PC-9 (cell line): ENCODE measurements around the gene TEP1.

Experiments
- EZH2 ChIP-seq: fragments of 200-600 bp; sonication (generic); IDR thresholded peaks from 2 replicates; pipeline ENCODE4 v1.8.0; 2017; ENCODE audit warnings: antibody characterized with exemption, low read depth
- TF ChIP-seq, protein P1 (sequence below): fragments of 200-600 bp; sonication (generic); conservative IDR thresholded peaks from 2 replicates; pipeline ENCODE4 v1.6.1; 2017; ENCODE audit warnings: mixed run types, antibody characterized with exemption, mild to moderate bottlenecking, moderate library complexity

GRCh38 chr14:20343092-20343861 is 70.0 kb downstream of the TEP1 start, which contains the start of gene PARP2:
- TF ChIP-seq, protein P1, sequence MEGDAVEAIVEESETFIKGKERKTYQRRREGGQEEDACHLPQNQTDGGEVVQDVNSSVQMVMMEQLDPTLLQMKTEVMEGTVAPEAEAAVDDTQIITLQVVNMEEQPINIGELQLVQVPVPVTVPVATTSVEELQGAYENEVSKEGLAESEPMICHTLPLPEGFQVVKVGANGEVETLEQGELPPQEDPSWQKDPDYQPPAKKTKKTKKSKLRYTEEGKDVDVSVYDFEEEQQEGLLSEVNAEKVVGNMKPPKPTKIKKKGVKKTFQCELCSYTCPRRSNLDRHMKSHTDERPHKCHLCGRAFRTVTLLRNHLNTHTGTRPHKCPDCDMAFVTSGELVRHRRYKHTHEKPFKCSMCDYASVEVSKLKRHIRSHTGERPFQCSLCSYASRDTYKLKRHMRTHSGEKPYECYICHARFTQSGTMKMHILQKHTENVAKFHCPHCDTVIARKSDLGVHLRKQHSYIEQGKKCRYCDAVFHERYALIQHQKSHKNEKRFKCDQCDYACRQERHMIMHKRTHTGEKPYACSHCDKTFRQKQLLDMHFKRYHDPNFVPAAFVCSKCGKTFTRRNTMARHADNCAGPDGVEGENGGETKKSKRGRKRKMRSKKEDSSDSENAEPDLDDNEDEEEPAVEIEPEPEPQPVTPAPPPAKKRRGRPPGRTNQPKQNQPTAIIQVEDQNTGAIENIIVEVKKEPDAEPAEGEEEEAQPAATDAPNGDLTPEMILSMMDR: no peak
- TF ChIP-seq EZH2: no peak
